Fibroblast of mammary gland (primary cell): ENCODE results near the gene TACC2.
"Not testable (repeated sequence)": the region's sequence is repeated elsewhere in the genome, so short reads cannot be mapped to it uniquely, and the experiment has no call there.

Experiments used
- DNase-seq: peaks from one replicate; pipeline ENCODE4 v3.0.0-alpha.2; 2010; ENCODE audit warnings: low read depth
- H3K4me3 ChIP-seq: 2 replicates; pipeline ENCODE4 v1.5.1; 2011; ENCODE audit warnings: low read depth, mild to moderate bottlenecking, low read length, moderate library complexity; ENCODE audit not compliant: control insufficient read depth
- TF ChIP-seq, protein P1 (sequence below): conservative IDR thresholded peaks from 2 replicates; pipeline ENCODE4 v1.5.1; 2011; ENCODE audit warnings: low read depth, low read length, inconsistent platforms; ENCODE audit not compliant: control insufficient read depth, insufficient read depth

The TACC2 gene

GRCh38 chr10:122102146-122102868, 113.3 kb downstream of the TACC2 start:
- H3K4me3 ChIP-seq, result no peak overlapping the region
- DNase-seq, result no peak
- TF ChIP-seq, protein P1, sequence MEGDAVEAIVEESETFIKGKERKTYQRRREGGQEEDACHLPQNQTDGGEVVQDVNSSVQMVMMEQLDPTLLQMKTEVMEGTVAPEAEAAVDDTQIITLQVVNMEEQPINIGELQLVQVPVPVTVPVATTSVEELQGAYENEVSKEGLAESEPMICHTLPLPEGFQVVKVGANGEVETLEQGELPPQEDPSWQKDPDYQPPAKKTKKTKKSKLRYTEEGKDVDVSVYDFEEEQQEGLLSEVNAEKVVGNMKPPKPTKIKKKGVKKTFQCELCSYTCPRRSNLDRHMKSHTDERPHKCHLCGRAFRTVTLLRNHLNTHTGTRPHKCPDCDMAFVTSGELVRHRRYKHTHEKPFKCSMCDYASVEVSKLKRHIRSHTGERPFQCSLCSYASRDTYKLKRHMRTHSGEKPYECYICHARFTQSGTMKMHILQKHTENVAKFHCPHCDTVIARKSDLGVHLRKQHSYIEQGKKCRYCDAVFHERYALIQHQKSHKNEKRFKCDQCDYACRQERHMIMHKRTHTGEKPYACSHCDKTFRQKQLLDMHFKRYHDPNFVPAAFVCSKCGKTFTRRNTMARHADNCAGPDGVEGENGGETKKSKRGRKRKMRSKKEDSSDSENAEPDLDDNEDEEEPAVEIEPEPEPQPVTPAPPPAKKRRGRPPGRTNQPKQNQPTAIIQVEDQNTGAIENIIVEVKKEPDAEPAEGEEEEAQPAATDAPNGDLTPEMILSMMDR, result no peak

DNA sequence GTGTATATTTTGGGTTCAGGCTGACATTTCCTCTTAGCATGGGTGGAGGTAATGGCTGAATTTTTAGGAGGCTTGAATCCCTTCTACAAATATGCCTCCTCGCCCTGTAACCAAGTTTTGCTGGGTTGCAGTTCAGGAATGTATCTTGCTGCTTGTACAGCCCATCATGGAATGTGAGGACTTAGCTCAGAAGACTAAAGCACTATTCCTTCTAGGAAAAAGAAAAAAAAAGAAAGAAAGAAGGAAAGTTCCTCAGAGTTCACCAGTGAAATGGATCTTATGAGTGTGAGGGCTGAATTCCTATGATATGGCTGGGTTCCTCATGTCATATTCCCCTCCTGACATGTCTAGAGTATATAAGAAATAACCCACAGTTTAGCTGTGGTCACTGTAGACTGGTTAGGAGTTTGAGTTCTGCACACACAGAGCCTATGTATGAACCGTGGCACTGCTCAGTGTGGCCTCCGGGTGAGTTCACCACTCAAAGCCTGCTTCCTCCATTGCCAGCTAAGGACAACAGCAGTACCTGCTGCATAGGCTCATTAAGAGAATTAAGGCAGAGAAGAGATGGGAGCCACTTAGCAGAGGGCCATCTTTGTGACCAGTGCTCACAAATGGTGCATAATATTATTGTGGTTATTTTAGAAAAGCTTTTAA, 114.0 kb downstream of the TACC2 start:
- no peak overlapping the region for H3K4me3 ChIP-seq
- TF ChIP-seq, protein P1, result no peak
- no peak for DNase-seq

DNA sequence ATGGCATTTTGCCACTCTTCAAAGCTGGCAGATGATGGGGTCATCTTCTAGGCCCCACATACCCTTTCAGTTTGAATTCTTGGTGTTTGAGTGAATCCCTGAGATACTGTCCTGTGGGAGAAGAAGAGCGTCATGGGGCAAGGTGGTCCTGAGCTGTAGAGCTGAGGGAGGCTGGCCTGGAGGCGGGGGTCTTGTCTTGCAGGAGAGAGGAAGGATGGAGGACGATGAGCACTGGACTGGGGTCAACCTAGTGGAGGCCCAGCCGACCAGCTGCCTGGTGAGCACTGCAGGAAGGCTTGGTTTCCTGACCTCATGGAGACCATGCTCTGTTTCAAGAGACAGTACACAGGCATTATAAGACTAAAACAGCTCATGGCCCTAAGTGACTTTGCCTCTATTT, 114.6 kb downstream of the TACC2 start:
- TF ChIP-seq, protein P1, result no peak
- no peak overlapping the region for H3K4me3 ChIP-seq
- DNase-seq, result no peak

DNA sequence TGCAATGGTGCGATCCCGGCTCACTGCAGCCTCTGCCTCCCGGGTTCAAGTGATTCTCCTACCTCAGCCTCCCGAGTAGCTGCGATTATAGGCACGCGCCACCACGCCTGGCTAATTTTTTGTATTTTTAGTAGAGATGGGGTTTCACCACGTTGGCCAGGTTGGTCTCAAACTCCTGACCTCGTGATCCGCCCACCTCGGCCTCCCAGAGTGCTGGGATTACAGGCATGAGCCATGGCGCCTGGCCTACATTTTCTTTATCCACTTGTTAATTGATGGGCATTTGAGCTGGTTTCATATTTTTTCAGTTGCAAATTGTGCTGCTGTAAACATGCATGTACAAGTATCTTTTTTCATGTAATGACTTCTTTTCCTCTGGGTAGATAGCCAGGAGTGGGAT, 119.8 kb downstream of the TACC2 start:
- DNase-seq, H3K4me3 ChIP-seq: not testable (repeated sequence)

DNA sequence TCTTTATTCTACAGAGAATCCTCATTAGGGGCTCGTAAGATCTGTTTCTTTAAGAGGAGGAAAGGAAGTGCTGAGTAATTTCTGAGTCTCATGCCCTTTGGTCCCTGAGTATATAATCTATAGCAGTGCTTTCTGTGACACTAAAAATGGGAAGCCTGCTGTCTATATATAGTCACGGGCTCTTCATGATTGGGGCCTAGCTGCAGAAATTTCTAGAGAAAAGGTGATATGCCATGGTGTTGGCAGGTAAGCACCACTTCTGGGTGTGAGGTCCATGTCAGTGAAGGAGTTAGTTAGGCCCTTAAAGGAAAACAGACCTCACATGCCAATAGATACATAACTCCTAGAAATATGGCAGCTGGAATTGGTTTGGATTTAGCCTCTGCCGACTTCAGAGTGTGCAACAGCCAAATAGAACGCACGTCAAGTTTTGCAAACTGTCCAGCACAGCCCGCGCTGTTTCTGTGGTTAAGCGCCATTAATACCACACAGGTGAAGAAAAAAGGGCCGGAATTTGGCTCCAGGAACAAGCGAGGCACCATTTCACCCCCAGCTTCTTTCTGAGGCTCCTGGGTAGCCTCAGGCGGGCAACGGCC, 123.2 kb downstream of the TACC2 start:
- peak; percentile 62 for DNase-seq
- TF ChIP-seq, protein P1, result no peak
- peak overlapping the region; percentile 42 for H3K4me3 ChIP-seq

DNA sequence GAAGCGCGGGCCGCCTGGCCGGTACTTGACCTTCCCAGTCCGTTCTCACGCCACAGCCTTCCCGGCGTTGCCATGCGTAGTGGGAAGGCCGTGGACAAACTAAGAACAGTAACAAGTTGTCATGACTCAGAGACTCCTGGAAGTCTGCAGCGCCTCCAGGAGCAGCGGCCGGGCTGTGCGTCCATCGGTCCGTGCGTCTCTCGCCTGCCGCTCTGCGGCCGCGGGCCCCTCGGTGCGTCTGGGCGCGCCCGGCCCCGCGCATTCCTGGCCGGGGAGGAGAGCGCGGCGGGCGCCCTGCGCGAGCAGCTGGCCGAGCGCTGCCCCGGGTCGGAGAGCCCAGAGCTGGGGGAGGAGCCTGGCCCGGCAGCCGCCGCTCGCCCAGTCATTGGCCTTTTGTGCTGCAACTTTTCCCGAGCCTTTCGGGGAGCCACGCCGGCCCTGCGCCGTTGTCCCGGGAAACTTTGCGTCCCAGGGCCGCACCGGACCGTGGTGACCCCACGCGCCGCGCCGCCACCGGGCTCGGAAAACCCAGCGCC, 123.7 kb downstream of the TACC2 start:
- TF ChIP-seq, protein P1, result peak; percentile 25
- H3K4me3 ChIP-seq, result peak overlapping the region; percentile 58
- peak; percentile 95 for DNase-seq
